Stimulated activated CD8-positive, alpha-beta memory T cell treated with anti-CD3 and anti-CD28 coated beads, Interleukin-15, amount 100 ng/mL, for 48 hours (primary cell): ENCODE measurements around the gene MTX3.

Experiments
- DNase-seq, 2 donors: peaks; one replicate each; pipeline ENCODE4 v3.0.0-alpha.2; 2020; ENCODE audit warnings: low read depth in 2 of 2

MTX3 gene

GRCh38 chr5:79982136-79982535 is 8.9 kb downstream of the MTX3 start:
- DNase-seq, result no peak

GRCh38 chr5:79976759-79977515 is 14.1 kb downstream of the MTX3 start:
- DNase-seq, result no peak

- no peak for DNase-seq
Measured at GRCh38 chr5:79975422-79975821, 15.6 kb downstream of the MTX3 start.

GRCh38 chr5:79974886-79975285 is 16.2 kb downstream of the MTX3 start:
- DNase-seq, result no peak

- no peak for DNase-seq
Measured at GRCh38 chr5:79973996-79974395, 17.1 kb downstream of the MTX3 start.

GRCh38 chr5:79973511-79973910 is 17.6 kb downstream of the MTX3 start:
- no peak for DNase-seq

GRCh38 chr5:79971156-79971555 is 19.9 kb downstream of the MTX3 start:
- no peak for DNase-seq

- DNase-seq, result no peak
Measured at GRCh38 chr5:79966448-79966847, 24.6 kb downstream of the MTX3 start.

- no peak for DNase-seq
Measured at GRCh38 chr5:79964136-79964535, 26.9 kb downstream of the MTX3 start.

- DNase-seq, result no peak
Measured at GRCh38 chr5:79963261-79964061, 27.6 kb downstream of the MTX3 start.

GRCh38 chr5:79962575-79963222 is 28.4 kb downstream of the MTX3 start:
- DNase-seq, result peak; percentile 47 to 74

GRCh38 chr5:79961716-79962574 is 29.1 kb downstream of the MTX3 start:
- no peak for DNase-seq

- no peak for DNase-seq
Measured at GRCh38 chr5:79959407-79959806, 31.7 kb downstream of the MTX3 start.

- DNase-seq, result no peak
Measured at GRCh38 chr5:79955941-79956670, 35.0 kb downstream of the MTX3 start.

- DNase-seq, result no peak
Measured at GRCh38 chr5:79955356-79955895, 35.6 kb downstream of the MTX3 start.

- no peak for DNase-seq
Measured at GRCh38 chr5:79954620-79955019, 36.4 kb downstream of the MTX3 start.

- no peak for DNase-seq
Measured at GRCh38 chr5:79947567-79947966, 43.5 kb downstream of the MTX3 start.

GRCh38 chr5:79938468-79938867 is 52.6 kb downstream of the MTX3 start:
- peak; percentile 32 to 48 for DNase-seq

GRCh38 chr5:79936646-79937216 is 54.3 kb downstream of the MTX3 start:
- no peak for DNase-seq

GRCh38 chr5:79936002-79936645 is 54.9 kb downstream of the MTX3 start:
- no peak for DNase-seq
